Right atrium auricular region (tissue), 2 donors: Measurements from ENCODE around the gene ARHGAP42. TPM values are rescaled to one million over a fixed set of nuclear protein-coding genes. Genes with fewer than 3 reads are reported as not detected.

Experiments used
- DNase-seq: peaks from one replicate; pipeline ENCODE4 v3.0.0-alpha.2; 2019; ENCODE audit warnings: low spot score
- H3K27ac ChIP-seq, 2 donors: fragments of 200-600 bp; sonication (generic); 1 replicate in 1 of 2; 2 replicates in 1 of 2; pipeline ENCODE4 v1.5.1; 2016 to 2019
- H3K27me3 ChIP-seq, 2 donors: fragments of 200-600 bp; sonication (generic); one replicate each; pipeline versions ENCODE4 v1.5.1 to v1.6.0; 2017 to 2019
- H3K36me3 ChIP-seq: fragments of 200-600 bp; sonication (generic); one replicate; pipeline ENCODE4 v1.5.1; 2016
- H3K4me1 ChIP-seq, 2 donors: fragments of 200-600 bp; sonication (generic); one replicate each; pipeline versions ENCODE4 v1.5.1 to v1.6.0; 2017 to 2019
- H3K4me3 ChIP-seq, 2 donors: fragments of 200-600 bp; sonication (generic); 1 replicate in 1 of 2; 2 replicates in 1 of 2; pipeline ENCODE4 v1.5.1; 2017 to 2019; ENCODE audit warnings: mild to moderate bottlenecking in 1 of 2, moderate library complexity in 1 of 2
- H3K9me3 ChIP-seq, 2 donors: fragments of 200-600 bp; sonication (generic); one replicate each; pipeline ENCODE4 v1.5.1; 2019
- total RNA-seq, 2 donors: library from RNA; depleted of rRNA; stranded (reverse); fragments of >200 nt; gene quantifications; one replicate each; pipeline ENCODE4 v1.1.0, GENCODE V29; 2016
- TF ChIP-seq, protein P1 (sequence below), 2 donors: fragments of 200-600 bp; sonication (generic); IDR thresholded peaks; one replicate each; pipeline ENCODE4 v1.5.1; 2019; ENCODE audit warnings: antibody characterized with exemption in 2 of 2

Gene ARHGAP42
- total RNA-seq, 2 donors from 2014 or later = 6.1 to 12.1 TPM

DNA sequence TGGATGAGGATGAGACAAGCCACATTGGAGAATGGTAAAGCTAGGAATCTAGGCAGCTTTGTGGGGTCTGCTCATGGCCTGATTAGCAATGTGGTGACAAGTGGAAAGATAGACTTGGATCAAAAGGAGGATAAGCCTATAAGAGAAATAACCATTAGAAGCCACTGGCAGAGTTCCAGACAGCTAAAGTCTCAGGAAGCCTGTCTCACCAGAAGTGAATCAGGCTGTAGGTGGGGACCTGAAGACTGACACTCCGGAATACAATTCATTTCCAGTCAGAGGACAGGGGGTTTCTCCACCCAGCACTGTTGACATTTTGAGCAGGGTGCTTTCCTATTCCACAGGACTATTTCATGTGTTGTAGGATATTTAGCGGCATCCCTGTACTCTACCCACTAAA lies 129.7 kb downstream of the ARHGAP42 start:
- Histone ChIP-seq H3K9me3 (no peaks in the 10 kb centered on the region), H3K4me3 (no peak overlapping the region), H3K4me1 (no peaks in the 10 kb centered on the region), H3K36me3 (no peaks in the 10 kb centered on the region), H3K27me3 (no peaks in the 10 kb centered on the region), H3K27ac (no peak overlapping the region)
- TF ChIP-seq, protein P1, sequence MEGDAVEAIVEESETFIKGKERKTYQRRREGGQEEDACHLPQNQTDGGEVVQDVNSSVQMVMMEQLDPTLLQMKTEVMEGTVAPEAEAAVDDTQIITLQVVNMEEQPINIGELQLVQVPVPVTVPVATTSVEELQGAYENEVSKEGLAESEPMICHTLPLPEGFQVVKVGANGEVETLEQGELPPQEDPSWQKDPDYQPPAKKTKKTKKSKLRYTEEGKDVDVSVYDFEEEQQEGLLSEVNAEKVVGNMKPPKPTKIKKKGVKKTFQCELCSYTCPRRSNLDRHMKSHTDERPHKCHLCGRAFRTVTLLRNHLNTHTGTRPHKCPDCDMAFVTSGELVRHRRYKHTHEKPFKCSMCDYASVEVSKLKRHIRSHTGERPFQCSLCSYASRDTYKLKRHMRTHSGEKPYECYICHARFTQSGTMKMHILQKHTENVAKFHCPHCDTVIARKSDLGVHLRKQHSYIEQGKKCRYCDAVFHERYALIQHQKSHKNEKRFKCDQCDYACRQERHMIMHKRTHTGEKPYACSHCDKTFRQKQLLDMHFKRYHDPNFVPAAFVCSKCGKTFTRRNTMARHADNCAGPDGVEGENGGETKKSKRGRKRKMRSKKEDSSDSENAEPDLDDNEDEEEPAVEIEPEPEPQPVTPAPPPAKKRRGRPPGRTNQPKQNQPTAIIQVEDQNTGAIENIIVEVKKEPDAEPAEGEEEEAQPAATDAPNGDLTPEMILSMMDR (IDR thresholded peaks at IDR 0.05) = no peak
- DNase-seq = no peak

DNA sequence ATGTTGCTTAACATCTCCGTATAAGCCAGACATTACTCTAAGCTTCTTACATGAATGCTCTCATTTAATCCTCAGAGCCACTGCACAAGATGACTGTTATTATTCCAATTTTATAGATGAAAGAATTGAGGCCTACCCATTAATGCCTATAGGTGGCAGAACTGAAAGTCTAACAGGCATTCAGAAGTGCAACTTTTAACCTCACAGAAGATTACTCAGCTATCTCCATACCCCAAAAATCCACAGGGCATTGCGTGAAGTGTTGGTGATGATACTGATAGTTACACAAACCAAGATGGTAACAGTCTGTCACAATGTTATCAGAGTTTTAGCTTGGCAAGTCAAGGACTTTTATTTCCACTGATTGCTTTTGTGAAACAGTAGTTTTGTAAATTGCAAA lies 130.5 kb downstream of the ARHGAP42 start:
- peaks cover 0 to 3% of the 10 kb centered on the region in 2 donors for H3K4me1 ChIP-seq
- H3K27me3 ChIP-seq = no peaks in the 10 kb centered on the region
- no peak overlapping the region for H3K4me3 ChIP-seq
- H3K36me3 ChIP-seq = no peaks in the 10 kb centered on the region
- no peak overlapping the region for H3K27ac ChIP-seq
- TF ChIP-seq, protein P1 (IDR thresholded peaks at IDR 0.05) = no peak
- no peak for DNase-seq
- no peaks in the 10 kb centered on the region for H3K9me3 ChIP-seq

DNA sequence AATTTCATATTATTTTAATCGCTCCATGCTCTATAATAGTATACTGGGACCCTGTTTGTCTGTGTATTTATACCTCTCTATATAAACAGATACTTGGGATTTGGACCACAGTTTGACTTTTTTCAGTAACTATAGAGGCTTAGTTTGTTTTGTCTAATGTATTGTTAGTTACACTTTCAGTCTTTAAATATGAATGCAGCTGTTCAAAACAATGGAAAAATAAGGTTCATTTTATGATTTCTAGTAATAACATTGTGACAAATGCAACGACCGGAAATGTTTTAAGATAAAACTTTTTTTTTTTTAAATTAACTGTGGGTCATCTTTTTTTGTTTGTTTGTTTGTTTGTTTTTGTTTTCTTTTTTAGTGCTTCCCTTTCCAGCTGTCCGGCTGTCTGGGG lies 133.5 kb downstream of the ARHGAP42 start:
- Histone ChIP-seq H3K9me3 (no peaks in the 10 kb centered on the region), H3K4me3 (no peak overlapping the region), H3K27me3 (no peaks in the 10 kb centered on the region), H3K4me1 (peaks cover 0 to 15% of the 10 kb centered on the region in 2 donors), H3K27ac (no peak overlapping the region), H3K36me3 (no peaks in the 10 kb centered on the region)
- TF ChIP-seq, protein P1 (IDR thresholded peaks at IDR 0.05) = no peak
- DNase-seq = no peak

DNA sequence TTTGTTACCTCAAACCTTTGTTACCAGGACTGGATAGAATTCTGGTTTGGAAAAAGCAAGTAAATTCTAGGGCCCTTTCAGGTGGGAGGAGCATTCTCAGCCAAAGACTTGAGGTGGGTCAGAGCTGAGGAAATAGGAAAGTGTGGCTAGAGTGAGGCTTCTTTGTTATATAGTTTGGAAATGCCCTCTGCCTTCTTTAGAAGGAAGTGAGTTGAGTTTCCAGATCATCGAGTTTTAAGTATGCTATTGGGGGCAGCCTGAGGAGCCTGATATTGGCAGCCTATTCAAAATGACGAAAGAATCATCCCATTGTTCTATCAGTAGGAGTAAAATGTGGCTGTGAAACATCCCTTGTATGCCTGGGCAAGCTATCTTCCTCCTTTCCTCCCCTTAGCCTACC lies 134.1 kb downstream of the ARHGAP42 start:
- Histone ChIP-seq H3K27me3 (no peaks in the 10 kb centered on the region), H3K4me1 (peaks cover 0 to 15% of the 10 kb centered on the region in 2 donors), H3K36me3 (no peaks in the 10 kb centered on the region), H3K9me3 (no peaks in the 10 kb centered on the region), H3K27ac (no peak overlapping the region), H3K4me3 (no peak overlapping the region)
- TF ChIP-seq, protein P1 (IDR thresholded peaks at IDR 0.05) = no peak
- DNase-seq = no peak

DNA sequence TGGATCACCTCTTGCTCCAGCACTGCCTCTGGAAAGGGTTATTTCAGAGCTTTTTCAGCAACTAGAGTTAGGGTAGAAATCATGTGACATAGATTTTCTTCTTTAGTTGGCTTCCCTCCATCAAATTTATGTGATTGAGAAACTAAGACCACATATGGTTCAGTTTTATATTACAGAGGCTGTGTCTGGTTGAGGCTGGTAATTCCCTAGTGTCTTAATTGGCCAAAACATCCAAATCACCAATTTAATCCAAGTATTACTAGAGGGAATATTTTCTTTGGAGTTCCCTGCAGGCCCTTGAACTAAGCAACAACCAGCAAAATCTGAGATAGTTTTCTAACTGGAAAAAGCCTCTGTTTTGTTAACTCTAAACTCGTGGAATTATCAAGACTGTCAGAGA lies 136.3 kb downstream of the ARHGAP42 start:
- DNase-seq = no peak
- Histone ChIP-seq H3K4me1 (peaks cover 0 to 15% of the 10 kb centered on the region in 2 donors), H3K27me3 (no peaks in the 10 kb centered on the region), H3K9me3 (no peaks in the 10 kb centered on the region), H3K36me3 (no peaks in the 10 kb centered on the region), H3K27ac (no peak overlapping the region), H3K4me3 (no peak overlapping the region)
- TF ChIP-seq, protein P1 (IDR thresholded peaks at IDR 0.05) = no peak

DNA sequence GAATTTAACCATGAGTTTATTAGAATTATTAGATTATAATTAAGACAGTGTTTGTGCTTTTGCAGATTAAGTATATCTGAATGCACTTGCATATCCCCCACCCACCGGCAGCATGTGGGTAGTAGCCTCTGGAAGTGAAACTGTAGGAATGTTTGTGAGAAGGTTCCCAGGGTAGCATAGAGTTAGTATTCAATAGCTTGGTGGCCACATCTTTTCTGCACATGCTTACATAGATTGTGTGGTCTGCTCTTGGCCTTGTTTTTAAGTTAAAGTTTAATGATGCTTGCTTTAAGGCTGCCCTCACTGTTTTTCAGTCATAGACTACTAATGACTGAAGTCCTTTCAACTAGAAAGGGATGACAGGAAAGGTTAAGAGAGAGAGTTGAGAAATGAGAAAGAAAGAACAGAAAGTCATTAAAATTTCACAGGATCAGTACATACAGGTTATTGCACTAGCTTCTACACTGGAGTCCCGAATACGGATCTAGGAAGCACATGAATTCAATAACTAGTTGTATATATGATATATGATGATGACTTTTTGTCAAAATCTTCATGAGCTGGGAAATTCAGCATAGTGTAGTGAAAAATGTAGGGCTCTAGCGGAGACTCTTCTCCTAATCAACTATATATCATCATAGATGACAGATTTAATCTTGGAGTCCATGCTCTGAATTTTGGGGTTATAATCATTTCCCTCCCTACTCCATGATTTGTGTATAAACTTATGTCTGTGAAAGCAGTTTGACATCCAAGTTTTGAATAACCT lies 137.1 kb downstream of the ARHGAP42 start:
- DNase-seq = no peak
- H3K27me3 ChIP-seq = no peaks in the 10 kb centered on the region
- no peaks in the 10 kb centered on the region for H3K36me3 ChIP-seq
- H3K9me3 ChIP-seq = no peaks in the 10 kb centered on the region
- TF ChIP-seq, protein P1 (IDR thresholded peaks at IDR 0.05) = no peak
- H3K4me1 ChIP-seq = peaks cover 0 to 15% of the 10 kb centered on the region in 2 donors
- H3K27ac ChIP-seq = no peak overlapping the region
- no peak overlapping the region for H3K4me3 ChIP-seq
